ENCODE measurements around the gene CASR.

The CASR gene

DNA sequence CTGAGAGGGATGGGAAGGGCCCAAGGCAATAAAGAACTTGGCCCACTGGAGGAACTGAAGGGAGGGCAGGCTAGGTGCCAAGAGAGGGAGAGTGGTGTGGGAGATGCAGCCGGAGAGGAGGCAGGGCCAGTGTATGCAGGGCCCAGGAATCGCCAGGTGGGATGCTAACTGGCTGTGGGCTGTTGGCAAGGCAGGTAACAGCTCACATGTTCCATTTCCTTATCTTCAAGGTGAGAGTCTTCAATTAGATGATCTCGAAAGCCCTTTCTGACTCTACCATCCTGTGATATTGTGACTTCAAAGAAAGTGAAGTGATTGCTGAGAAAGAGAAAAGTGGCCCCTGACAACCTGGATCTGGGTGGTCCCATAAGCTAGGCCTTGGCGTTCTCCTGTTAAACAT, 49.0 kb downstream of the CASR start:
- H3K36me3 ChIP-seq: no peaks in the 10 kb centered on the region
- peak overlapping the region; percentile 59 to 90 (median 78) for H3K4me2 ChIP-seq
- no peaks in the 10 kb centered on the region for H4K20me1 ChIP-seq
- H3K9ac ChIP-seq: peak overlapping the region in 6 of 11 experiments; percentile 38 to 76 (median 61); a peak in 10 of 22 replicates
- peaks cover 0 to 4% (median 0%) of the 10 kb centered on the region in 11 experiments; a peak in 2 of 22 replicates for H3K9me3 ChIP-seq (replicated peaks in 1 of 11)
- peak overlapping the region in 9 of 11 experiments; percentile 55 to 87 (median 71); a peak in 18 of 22 replicates for H3K27ac ChIP-seq
- H3K27me3 ChIP-seq: no peaks in the 10 kb centered on the region
- 0 out of 20 replicates have a peak overlapping the region, but pooled peaks of 1 of the 10 experiments have one; percentile 1 for H3K4me3 ChIP-seq
- peaks cover 19 to 32% (median 26%) of the 10 kb centered on the region in 10 experiments for H3K4me1 ChIP-seq
- TF ChIP-seq Cebpa-rat (IDR thresholded peaks at IDR 0.05): no peak

DNA sequence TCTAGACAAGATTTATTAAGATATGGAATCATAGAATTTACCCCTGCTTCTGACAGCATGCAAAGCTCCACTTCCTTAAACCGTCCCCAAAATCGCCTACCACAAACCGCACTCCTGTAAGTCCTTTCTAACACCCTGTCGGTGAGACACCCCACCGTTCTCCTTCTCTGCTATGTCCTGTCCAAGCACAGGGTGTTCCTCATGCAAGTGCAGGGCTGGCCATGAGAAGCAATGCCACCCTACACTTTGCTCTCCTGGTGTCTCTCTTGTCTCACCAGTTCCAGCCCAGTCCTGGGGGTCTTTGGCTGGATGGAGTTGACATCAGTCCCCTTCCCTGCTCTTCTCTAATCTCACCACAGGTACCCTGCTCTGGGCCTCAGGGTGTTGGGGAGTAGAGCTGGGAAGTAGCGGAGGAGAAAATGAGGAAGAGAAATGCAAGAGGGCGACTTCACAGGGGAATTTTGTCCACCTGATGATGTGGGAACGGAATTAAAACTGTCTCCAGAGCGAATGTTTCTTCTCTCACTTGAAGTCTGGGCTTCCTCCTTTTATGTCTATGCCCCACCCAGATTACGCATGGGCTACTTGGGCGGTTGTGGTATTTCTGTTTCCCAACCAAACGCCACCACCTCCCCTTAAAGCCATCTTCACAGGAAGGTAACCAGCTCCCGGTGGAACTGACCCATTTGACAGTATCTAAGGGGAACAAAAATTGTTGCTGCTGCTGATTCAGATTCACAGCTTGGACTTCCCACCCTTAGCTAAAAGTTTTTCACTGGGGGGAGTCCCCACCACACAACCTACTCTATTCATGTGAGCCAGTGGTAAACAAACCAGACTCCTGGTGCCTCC, 49.9 kb downstream of the CASR start:
- Histone ChIP-seq H4K20me1 (no peaks in the 10 kb centered on the region), H3K4me3 (peak overlapping the region in 5 of 10 experiments; percentile 4 to 59 (median 40); a peak in 7 of 20 replicates), H3K27ac (peak overlapping the region; percentile 3 to 87 (median 68); a peak in 20 of 22 replicates), H3K36me3 (no peaks in the 10 kb centered on the region), H3K27me3 (no peaks in the 10 kb centered on the region), H3K4me1 (peaks cover 19 to 32% (median 26%) of the 10 kb centered on the region in 10 experiments), H3K4me2 (peak overlapping the region; percentile 59 to 90 (median 78)), H3K9ac (peak overlapping the region in 10 of 11 experiments; percentile 31 to 76 (median 50); a peak in 15 of 22 replicates), H3K9me3 (replicated peaks in 1 of 11) (peaks cover 0 to 4% (median 0%) of the 10 kb centered on the region in 11 experiments; a peak in 1 of 22 replicates)
- TF ChIP-seq Cebpa-rat (IDR thresholded peaks at IDR 0.05): 0 out of 22 replicates have a peak, but pooled peaks of 1 of the 11 experiments have one; percentile 25

DNA sequence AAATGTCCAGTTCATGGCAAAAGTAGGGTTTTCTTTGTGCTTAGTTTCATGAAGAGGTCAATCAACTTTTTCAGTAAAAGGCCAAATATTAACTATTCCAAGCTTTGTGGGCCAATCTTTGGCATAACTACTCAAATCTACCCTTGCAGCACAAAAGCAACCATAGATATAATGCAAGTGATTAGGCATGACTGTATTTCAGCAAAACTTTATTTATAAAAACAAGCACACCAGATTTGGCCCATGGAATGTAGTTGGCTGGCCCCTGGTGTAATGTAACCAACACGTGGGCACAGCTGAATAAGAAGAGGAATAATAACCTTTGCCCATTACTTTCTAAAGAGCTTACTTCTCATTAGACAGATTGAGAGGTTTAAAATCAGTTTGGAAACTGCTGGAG, 50.6 kb downstream of the CASR start:
- Histone ChIP-seq H3K36me3 (no peaks in the 10 kb centered on the region), H3K9me3 (replicated peaks in 1 of 11) (peaks cover 0 to 4% (median 0%) of the 10 kb centered on the region in 11 experiments; a peak in 1 of 22 replicates), H3K4me2 (peak overlapping the region; percentile 59 to 90 (median 78)), H4K20me1 (no peaks in the 10 kb centered on the region), H3K27ac (peak overlapping the region in 9 of 11 experiments; percentile 3 to 87 (median 71); a peak in 16 of 22 replicates), H3K9ac (peak overlapping the region in 4 of 11 experiments; percentile 49 to 76 (median 73); a peak in 7 of 22 replicates), H3K4me1 (peaks cover 19 to 32% (median 26%) of the 10 kb centered on the region in 10 experiments), H3K4me3 (peak overlapping the region in 1 of 10 experiments; percentile 59; a peak in 3 of 20 replicates), H3K27me3 (no peaks in the 10 kb centered on the region)
- no peak for TF ChIP-seq Cebpa-rat (IDR thresholded peaks at IDR 0.05)

DNA sequence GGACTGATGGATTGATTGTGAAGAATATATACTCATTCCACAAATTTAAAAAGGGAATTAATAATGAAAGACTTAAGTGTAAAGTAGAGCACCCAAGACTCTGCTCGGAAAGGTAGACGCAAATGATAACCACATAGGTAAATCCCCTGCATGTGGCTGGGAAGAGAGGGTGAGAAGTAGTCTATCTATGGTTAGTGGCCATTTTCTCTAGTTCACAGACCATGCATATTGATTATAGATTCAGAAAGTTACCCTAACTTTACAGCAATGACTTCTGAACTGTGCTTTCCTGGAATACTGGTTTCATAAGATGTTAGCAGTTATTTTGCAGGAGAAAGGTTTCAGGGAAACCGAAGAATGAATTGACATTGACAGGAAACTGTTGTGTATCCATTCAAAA, 51.7 kb downstream of the CASR start:
- peaks cover 19 to 32% (median 26%) of the 10 kb centered on the region in 10 experiments for H3K4me1 ChIP-seq
- no peak overlapping the region for H3K4me3 ChIP-seq
- peaks cover 0 to 8% (median 0%) of the 10 kb centered on the region in 11 experiments; a peak in 1 of 22 replicates for H3K9me3 ChIP-seq (replicated peaks in 1 of 11)
- H3K9ac ChIP-seq: no peak overlapping the region
- H4K20me1 ChIP-seq: no peaks in the 10 kb centered on the region
- H3K27me3 ChIP-seq: no peaks in the 10 kb centered on the region
- no peak for TF ChIP-seq Cebpa-rat (IDR thresholded peaks at IDR 0.05)
- H3K27ac ChIP-seq: no peak overlapping the region
- H3K36me3 ChIP-seq: no peaks in the 10 kb centered on the region
- H3K4me2 ChIP-seq: no peak overlapping the region

DNA sequence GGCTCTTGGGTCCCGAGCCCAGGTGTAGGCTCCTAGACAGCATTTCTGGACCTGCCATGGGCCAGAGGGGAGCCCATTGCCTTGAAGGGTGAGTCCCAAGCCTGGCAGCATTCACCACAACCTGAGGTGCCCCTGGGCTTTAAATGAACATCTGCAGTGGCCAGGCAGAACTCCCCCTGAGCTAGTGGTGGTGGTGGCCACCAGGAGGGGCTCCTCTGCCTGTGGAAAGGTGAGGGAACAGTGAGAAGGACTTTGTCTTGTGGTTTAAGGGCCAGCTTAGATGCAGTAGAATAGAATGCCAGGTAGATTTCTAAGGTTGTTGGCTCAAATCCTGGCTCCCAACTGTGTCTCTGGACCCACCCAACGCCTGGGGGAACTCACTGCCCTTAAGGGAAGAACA, 55.6 kb downstream of the CASR start:
- H3K27ac ChIP-seq: no peak overlapping the region
- H3K36me3 ChIP-seq: no peaks in the 10 kb centered on the region
- no peak overlapping the region for H3K9ac ChIP-seq
- H4K20me1 ChIP-seq: no peaks in the 10 kb centered on the region
- peaks cover 0 to 11% (median 4%) of the 10 kb centered on the region in 10 experiments; a peak in 15 of 20 replicates for H3K4me1 ChIP-seq
- H3K27me3 ChIP-seq: no peaks in the 10 kb centered on the region
- no peak overlapping the region for H3K4me2 ChIP-seq
- H3K9me3 ChIP-seq (replicated peaks in 1 of 11): 0 out of 22 replicates have a peak, but pooled peaks cover 0 to 8% (median 0%) of the 10 kb centered on the region in 11 experiments
- H3K4me3 ChIP-seq: no peak overlapping the region
- no peak for TF ChIP-seq Cebpa-rat (IDR thresholded peaks at IDR 0.05)

DNA sequence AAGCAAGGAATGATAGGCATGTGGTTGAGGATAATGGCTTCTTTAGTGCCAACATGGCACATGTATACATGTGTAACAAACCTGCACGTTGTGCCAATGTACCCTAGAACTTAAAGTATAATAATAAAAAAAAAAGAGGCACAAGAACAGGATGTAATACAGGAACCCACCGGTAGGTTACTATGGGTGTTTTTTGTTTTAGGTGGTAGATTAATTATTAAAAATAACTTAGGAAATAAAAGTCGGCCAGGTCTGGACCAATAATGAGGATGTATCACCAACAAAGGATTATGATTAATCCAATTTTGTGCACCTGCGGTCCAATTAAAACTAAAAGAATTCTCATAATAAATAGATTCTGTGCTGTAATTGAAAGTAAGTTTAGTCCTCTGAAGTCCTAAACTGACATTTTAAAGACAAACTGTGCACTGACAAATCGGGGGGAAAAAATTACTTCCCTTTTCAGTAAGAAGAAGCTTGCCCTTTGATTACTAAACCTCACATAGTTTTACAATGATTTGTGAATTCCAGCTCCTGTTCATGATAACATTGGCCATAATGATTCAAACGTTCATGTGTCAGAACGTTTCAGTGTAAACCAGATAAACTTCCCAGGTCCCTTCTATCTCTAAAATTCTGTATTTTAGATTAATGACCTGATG, 62.2 kb downstream of the CASR start:
- H3K27me3 ChIP-seq: no peaks in the 10 kb centered on the region
- no peak for TF ChIP-seq Cebpa-rat (IDR thresholded peaks at IDR 0.05)
- H3K4me3 ChIP-seq: peak overlapping the region in 5 of 10 experiments; percentile 8 to 51 (median 27); a peak in 7 of 20 replicates
- H3K9ac ChIP-seq: peak overlapping the region in 9 of 11 experiments; percentile 16 to 71 (median 61); a peak in 13 of 22 replicates
- H3K9me3 ChIP-seq (replicated peaks in 1 of 11): no peaks in the 10 kb centered on the region
- peak overlapping the region; percentile 64 to 84 (median 75) for H3K4me2 ChIP-seq
- H3K27ac ChIP-seq: peak overlapping the region; percentile 27 to 86 (median 76); a peak in 19 of 22 replicates
- no peaks in the 10 kb centered on the region for H3K36me3 ChIP-seq
- H3K4me1 ChIP-seq: peaks cover 31 to 43% (median 35%) of the 10 kb centered on the region in 10 experiments
- no peaks in the 10 kb centered on the region for H4K20me1 ChIP-seq

DNA sequence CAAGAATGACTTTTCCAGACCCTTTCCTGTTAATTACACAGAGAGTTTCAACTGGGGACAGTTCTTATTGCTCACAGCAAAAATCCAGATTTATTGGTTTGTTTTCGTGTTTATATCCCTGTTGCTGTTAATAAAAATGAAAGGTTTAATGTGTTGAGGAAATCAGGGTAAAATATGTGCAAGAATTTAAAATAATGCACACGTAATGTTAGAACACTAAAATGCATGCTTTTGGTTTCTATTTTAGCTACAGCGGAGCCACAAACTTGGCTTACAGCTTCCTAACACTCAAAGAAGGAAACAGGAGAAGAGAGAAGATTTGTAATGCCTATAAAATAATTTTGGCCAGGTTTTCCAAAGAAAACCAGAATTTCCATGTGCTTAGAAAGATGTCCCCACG, 62.7 kb downstream of the CASR start:
- peak overlapping the region in 5 of 10 experiments; percentile 8 to 51 (median 27); a peak in 7 of 20 replicates for H3K4me3 ChIP-seq
- peak overlapping the region in 10 of 11 experiments; percentile 0 to 71 (median 59); a peak in 17 of 22 replicates for H3K9ac ChIP-seq
- no peaks in the 10 kb centered on the region for H3K27me3 ChIP-seq
- H3K4me2 ChIP-seq: peak overlapping the region; percentile 64 to 84 (median 75)
- no peak for TF ChIP-seq Cebpa-rat (IDR thresholded peaks at IDR 0.05)
- no peaks in the 10 kb centered on the region for H4K20me1 ChIP-seq
- no peaks in the 10 kb centered on the region for H3K9me3 ChIP-seq (replicated peaks in 1 of 11)
- H3K27ac ChIP-seq: peak overlapping the region; percentile 27 to 86 (median 76); a peak in 21 of 22 replicates
- no peaks in the 10 kb centered on the region for H3K36me3 ChIP-seq
- peaks cover 31 to 48% (median 37%) of the 10 kb centered on the region in 10 experiments for H3K4me1 ChIP-seq

DNA sequence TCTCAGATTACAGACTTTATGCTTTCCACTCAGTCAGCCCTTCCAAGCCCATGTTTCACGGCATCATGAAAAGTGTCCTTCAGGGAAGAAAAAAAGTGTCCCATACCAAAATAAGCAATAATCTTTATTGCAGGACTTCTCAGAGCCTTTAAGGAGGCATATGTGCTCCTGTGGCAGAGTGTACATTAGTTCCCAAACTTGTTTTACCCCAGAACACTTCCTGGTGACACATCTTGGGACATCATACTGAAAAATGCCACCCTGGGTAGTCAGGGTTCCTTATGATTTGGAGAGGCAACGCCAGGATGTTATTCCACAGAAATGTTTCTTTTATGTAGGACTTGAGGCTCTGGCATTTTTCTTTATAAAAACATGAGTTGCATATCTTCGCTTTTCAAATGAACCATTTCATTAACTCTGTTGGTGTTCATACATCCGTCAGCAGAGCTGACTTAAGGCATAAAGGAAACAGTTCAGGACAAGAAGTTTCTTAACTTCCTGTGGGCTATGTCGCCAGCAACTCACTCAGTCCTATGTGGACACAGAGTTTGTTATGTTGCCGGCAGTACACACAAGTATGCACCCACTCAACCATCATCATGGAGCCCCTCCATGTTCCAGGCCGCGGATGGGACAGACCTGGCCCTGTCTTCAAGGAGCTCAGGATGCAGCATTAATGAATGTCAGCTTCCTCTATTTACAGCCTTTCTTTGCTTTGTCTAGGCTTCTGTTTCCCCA, 63.8 kb downstream of the CASR start:
- Histone ChIP-seq H3K27ac (peak overlapping the region; percentile 51 to 86 (median 76)), H4K20me1 (no peaks in the 10 kb centered on the region), H3K27me3 (no peaks in the 10 kb centered on the region), H3K9me3 (replicated peaks in 1 of 11) (no peaks in the 10 kb centered on the region), H3K4me2 (peak overlapping the region; percentile 64 to 84 (median 75)), H3K4me1 (peaks cover 31 to 56% (median 40%) of the 10 kb centered on the region in 10 experiments), H3K36me3 (no peaks in the 10 kb centered on the region), H3K4me3 (peak overlapping the region in 3 of 10 experiments; percentile 1 to 24 (median 20); a peak in 4 of 20 replicates), H3K9ac (peak overlapping the region in 10 of 11 experiments; percentile 10 to 71 (median 50); a peak in 16 of 22 replicates)
- TF ChIP-seq Cebpa-rat (IDR thresholded peaks at IDR 0.05): peak in 6 of 11 experiments; percentile 14 to 57 (median 40); a peak in 4 of 22 replicates
